H1 (cell line): ENCODE measurements around the gene RSAD1. TPM values are rescaled to one million over a fixed set of nuclear protein-coding genes. Genes with fewer than 3 reads are reported as not detected.

Experiments
- CTCF ChIA-PET: fragments of 300-600 bp; sonication (Branson Sonifier 250); formaldehyde crosslinking; loops from one replicate; lab custom pipeline; 2021; ENCODE audit not compliant: partially characterized antibody; lab: Charles Lee
- POLR2A ChIA-PET: fragments of 300-600 bp; sonication (Branson Sonifier 250); formaldehyde crosslinking; loops from one replicate; lab custom pipeline; 2021; ENCODE audit warnings: inconsistent platforms; ENCODE audit not compliant: partially characterized antibody; lab: Charles Lee
- DNase-seq, 2 experiments: peaks; one replicate each; pipeline versions ENCODE4 v3.0.0 to v3.0.0-alpha.2; 2010 to 2022; ENCODE audit warnings: low spot score in 2 of 2, low read depth in 1 of 2, mixed read lengths in 1 of 2
- FAIRE-seq: peaks from 2 replicates; lab custom pipeline; 2011; peaks lifted over from hg19 to GRCh38; lab: Jason Lieb, UNC
- H2AFZ ChIP-seq: 2 replicates; pipeline ENCODE4 v1.8.1; 2012; ENCODE audit warnings: low read length, inconsistent platforms
- H2AK5ac ChIP-seq: 2 replicates; pipeline ENCODE4 v1.6.1; 2013; ENCODE audit warnings: low read depth, low read length
- H2BK120ac ChIP-seq: replicated peaks from 2 replicates; pipeline ENCODE3; 2013; ENCODE audit warnings: low read depth, low read length, inconsistent platforms
- H2BK12ac ChIP-seq: 2 replicates; pipeline ENCODE4 v1.6.1; 2013; ENCODE audit warnings: low read depth, low read length
- H2BK15ac ChIP-seq: 2 replicates; pipeline ENCODE4 v1.6.1; 2013; ENCODE audit warnings: low read length
- H2BK20ac ChIP-seq: 2 replicates; pipeline ENCODE4 v1.6.1; 2013; ENCODE audit warnings: low read length
- H2BK5ac ChIP-seq: 2 replicates; pipeline ENCODE4 v1.6.1; 2013; ENCODE audit warnings: low read depth, low read length
- H3K14ac ChIP-seq: 2 replicates; pipeline ENCODE4 v1.6.1; 2013; ENCODE audit warnings: inconsistent platforms; ENCODE audit not compliant: insufficient read length
- H3K18ac ChIP-seq: 2 replicates; pipeline ENCODE4 v1.6.1; 2013; ENCODE audit warnings: low read length; ENCODE audit errors: extremely low read depth
- H3K23ac ChIP-seq: 2 replicates; pipeline ENCODE4 v1.6.1; 2013; ENCODE audit warnings: inconsistent platforms; ENCODE audit not compliant: insufficient read length
- H3K23me2 ChIP-seq: 2 replicates; pipeline ENCODE4 v1.6.1; 2013; ENCODE audit warnings: low read depth, low read length
- H3K27ac ChIP-seq: 2 replicates; pipeline ENCODE4 v1.6.1; 2011; ENCODE audit warnings: low read depth, low read length, inconsistent platforms
- H3K27me3 ChIP-seq, 4 experiments: replicated peaks in 1 of 4; 1 replicate in 1 of 4; 2 replicates in 3 of 4; pipeline versions ENCODE4 v1.6.1 to v1.8.1; 2011 to 2013; ENCODE audit warnings: low read length in 3 of 4, mild to moderate bottlenecking in 3 of 4, inconsistent platforms in 2 of 4, mixed read lengths in 2 of 4, moderate library complexity in 1 of 4; ENCODE audit not compliant: control insufficient read depth in 3 of 4, insufficient read depth in 3 of 4; ENCODE audit errors: extremely low read depth in 1 of 4
- H3K36me3 ChIP-seq, 4 experiments: 2 replicates each; pipeline versions ENCODE4 v1.6.1 to v1.8.1; 2011 to 2013; ENCODE audit warnings: mild to moderate bottlenecking in 4 of 4, low read length in 3 of 4, moderate library complexity in 2 of 4, control low read depth in 1 of 4, inconsistent platforms in 1 of 4; ENCODE audit not compliant: insufficient read depth in 4 of 4, control insufficient read depth in 2 of 4
- H3K4ac ChIP-seq: replicated peaks from 2 replicates; pipeline ENCODE3; 2013; ENCODE audit warnings: low read length, low read depth, mixed read lengths, inconsistent platforms; ENCODE audit not compliant: insufficient read length
- H3K4me1 ChIP-seq, 4 experiments: replicated peaks in 1 of 4; 1 replicate in 1 of 4; 2 replicates in 3 of 4; pipeline versions ENCODE4 v1.6.1 to v1.8.1; 2011 to 2013; ENCODE audit warnings: low read length in 3 of 4, inconsistent platforms in 2 of 4, mixed read lengths in 1 of 4; ENCODE audit not compliant: insufficient read depth in 4 of 4, control insufficient read depth in 3 of 4
- H3K4me2 ChIP-seq, 2 experiments: 2 replicates each; pipeline versions ENCODE4 v1.6.1 to v1.8.1; 2011 to 2013; ENCODE audit warnings: low read depth in 2 of 2, low read length in 2 of 2, control low read depth in 1 of 2, inconsistent platforms in 1 of 2, mild to moderate bottlenecking in 1 of 2; ENCODE audit not compliant: insufficient read depth in 1 of 2
- H3K4me3 ChIP-seq, 4 experiments: fragments of 200-600, 300-600 bp in 1 of 4; sonication (generic), shearing (Covaris generic), sonication (Bioruptor Twin) in 1 of 4; 2 replicates each; pipeline versions ENCODE4 v1.5.1 to v1.8.1; 2011 to 2016; ENCODE audit warnings: low read length in 4 of 4, low read depth in 3 of 4, control low read depth in 2 of 4, inconsistent platforms in 2 of 4, mild to moderate bottlenecking in 2 of 4, mixed read lengths in 1 of 4, moderate library complexity in 1 of 4; ENCODE audit not compliant: insufficient read depth in 2 of 4; ENCODE audit errors: extremely low read depth in 1 of 4
- H3K56ac ChIP-seq: replicated peaks from 2 replicates; pipeline ENCODE3; 2013; ENCODE audit warnings: low read depth, mild to moderate bottlenecking, mixed read lengths, low read length, inconsistent platforms; ENCODE audit not compliant: insufficient read length
- H3K79me1 ChIP-seq: 2 replicates; pipeline ENCODE4 v1.6.1; 2013; ENCODE audit warnings: low read depth, low read length, control low read depth
- H3K79me2 ChIP-seq, 2 experiments: 2 replicates each; pipeline versions ENCODE4 v1.6.1 to v1.8.1; 2012 to 2013; ENCODE audit warnings: low read length in 2 of 2, mild to moderate bottlenecking in 2 of 2, inconsistent platforms in 1 of 2; ENCODE audit not compliant: insufficient read depth in 2 of 2, control insufficient read depth in 1 of 2
- H3K9ac ChIP-seq, 4 experiments: replicated peaks in 1 of 4; 1 replicate in 1 of 4; 2 replicates in 3 of 4; pipeline versions ENCODE4 v1.6.1 to v1.8.1; 2011 to 2013; ENCODE audit warnings: low read depth in 3 of 4, low read length in 3 of 4, control low read depth in 2 of 4, mild to moderate bottlenecking in 2 of 4, moderate library complexity in 2 of 4, inconsistent platforms in 1 of 4; ENCODE audit errors: extremely low read depth in 1 of 4
- H3K9me3 ChIP-seq, 2 experiments: 2 replicates each; pipeline versions ENCODE4 v1.6.1 to v1.8.1; 2012 to 2013; ENCODE audit warnings: mild to moderate bottlenecking in 2 of 2, moderate library complexity in 2 of 2, control low read depth in 1 of 2, inconsistent platforms in 1 of 2, low read depth in 1 of 2, low read length in 1 of 2, mixed read lengths in 1 of 2; ENCODE audit not compliant: insufficient read depth in 2 of 2
- H4K20me1 ChIP-seq, 2 experiments: replicated peaks in 1 of 2; 2 replicates each; pipeline versions ENCODE3 to v1.8.1; 2011 to 2013; ENCODE audit warnings: inconsistent platforms in 2 of 2, low read length in 2 of 2, mild to moderate bottlenecking in 1 of 2; ENCODE audit not compliant: insufficient read depth in 2 of 2, control insufficient read depth in 1 of 2
- H4K5ac ChIP-seq: 2 replicates; pipeline ENCODE4 v1.6.1; 2013; ENCODE audit warnings: low read length, low read depth, mixed read lengths, inconsistent platforms; ENCODE audit not compliant: insufficient read length
- H4K8ac ChIP-seq: 2 replicates; pipeline ENCODE4 v1.8.0; 2013; ENCODE audit warnings: mild to moderate bottlenecking, moderate library complexity, low read length, inconsistent platforms; ENCODE audit not compliant: insufficient read depth; ENCODE audit errors: extremely low read depth
- H4K91ac ChIP-seq: replicated peaks from 2 replicates; pipeline ENCODE3; 2013; ENCODE audit warnings: low read length, mixed read lengths, inconsistent platforms; ENCODE audit not compliant: insufficient read length
- CEBPB ChIP-seq: IDR thresholded peaks from 2 replicates; pipeline ENCODE4 v1.6.1; 2012; ENCODE audit warnings: low read depth, low read length
- JUN ChIP-seq: IDR thresholded peaks from 2 replicates; pipeline ENCODE4 v1.6.1; 2011; ENCODE audit warnings: low read depth, mild to moderate bottlenecking, improper control_type of control experiment, low read length
- KDM1A ChIP-seq: fragments of 200-600, 300-600 bp; sonication (generic); IDR thresholded peaks from 2 replicates; pipeline ENCODE4 v1.7.1; 2016; ENCODE audit warnings: mild to moderate bottlenecking, low read length, borderline replicate concordance
- NRF1 ChIP-seq: IDR thresholded peaks from 2 replicates; pipeline ENCODE4 v1.6.1; 2011; ENCODE audit warnings: mild to moderate bottlenecking, low read depth, low read length, improper control_type of control experiment
- POLR2AphosphoS5 ChIP-seq: IDR thresholded peaks from 2 replicates; pipeline ENCODE4 v1.6.1; 2011; ENCODE audit warnings: low read depth, low read length
- SP4 ChIP-seq: IDR thresholded peaks from 2 replicates; pipeline ENCODE4 v1.6.1; 2012; ENCODE audit warnings: low read length, inconsistent platforms
- polyA plus RNA-seq, 7 experiments: library from polyadenylated mRNA; depleted of rRNA in 3 of 7; stranded (reverse) in 5 of 7; unstranded in 2 of 7; fragments of >200 nt in 5 of 7; fragments of 200-250 nt in 2 of 7; gene quantifications; 1 replicate in 5 of 7; 2 replicates in 1 of 7; 4 replicates in 1 of 7; pipeline versions ENCODE4 v1.2.1 to v1.2.3, GENCODE V29; 2011 to 2013; ENCODE audit warnings: missing spikeins in 2 of 7, mixed read lengths in 2 of 7
- total RNA-seq: library from RNA; stranded (reverse); fragmentation: NEBNext Ultra II Directional; extraction: Animal tissue kit (Norgen Biotek cat#: 25700); gene quantifications from 2 replicates; pipeline ENCODE4 v1.2.1, GENCODE V29; 2021

The RSAD1 gene
- total and polyA plus RNA-seq, 2 of the 8 experiments (the other 6 are each of a cell fraction or from before 2014, with no cell fraction given) = 17.9 to 33.5 TPM

DNA sequence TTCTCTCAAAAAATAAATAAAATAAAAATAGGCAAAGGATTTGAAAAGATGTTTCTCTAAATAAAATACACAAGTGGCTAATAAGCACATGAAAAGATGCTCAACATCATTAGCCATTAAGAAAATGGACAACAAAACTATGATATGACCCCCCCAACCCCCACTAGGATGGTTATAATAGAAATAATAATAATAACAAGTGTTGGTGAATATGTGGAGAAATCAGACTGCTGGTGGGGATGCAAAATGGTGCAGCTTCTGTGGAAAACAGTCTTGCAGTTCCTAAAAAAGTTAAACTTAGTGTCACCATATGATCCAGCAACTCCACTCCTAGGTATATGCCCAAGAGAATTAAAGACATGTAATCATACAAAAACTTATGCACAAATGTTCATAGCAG, 20.6 kb downstream of the RSAD1 start:
- Histone ChIP-seq H4K5ac (no peak overlapping the region), H3K23ac (no peak overlapping the region), H3K18ac (no peak overlapping the region), H3K4me1 (peaks cover 4 to 8% (median 5%) of the 10 kb centered on the region in 4 experiments; a peak in 6 of 7 replicates), H3K4me2 (no peak overlapping the region), H2BK20ac (no peak overlapping the region)
- TF ChIP-seq NRF1 = no peak
- no peak for TF ChIP-seq JUN
- no peak for TF ChIP-seq SP4
- no peak for TF ChIP-seq POLR2AphosphoS5
- no peak for TF ChIP-seq CEBPB
- no peak for TF ChIP-seq KDM1A
- TF ChIP-seq, all 59 proteins: peak for 0
- Histone ChIP-seq H3K9me3 (no peaks in the 10 kb centered on the region), H3K56ac (no peak overlapping the region), H3K4ac (no peak overlapping the region), H3K79me2 (no peaks in the 10 kb centered on the region), H3K9ac (no peak overlapping the region), H4K8ac (no peak overlapping the region), H2AK5ac (no peak overlapping the region), H3K36me3 (no peaks in the 10 kb centered on the region), H3K79me1 (no peaks in the 10 kb centered on the region), H4K91ac (no peak overlapping the region), H2AFZ (no peak overlapping the region), H3K14ac (no peak overlapping the region), H2BK15ac (no peak overlapping the region), H2BK5ac (no peak overlapping the region), H2BK120ac (no peak overlapping the region), H3K23me2 (no peaks in the 10 kb centered on the region), H3K27me3 (no peaks in the 10 kb centered on the region), H2BK12ac (no peak overlapping the region), H3K4me3 (no peak overlapping the region), H3K27ac (no peak overlapping the region), H4K20me1 (no peaks in the 10 kb centered on the region)
- DNase-seq (no peak), FAIRE-seq (no peak)
- ChIA-PET CTCF (interaction anchor here (0.7 kb wide), 1 partner anchor 15 kb away, joined by 3 read pairs; no protein-coding TSS in a partner anchor), POLR2A (interaction anchor here (0.6 kb wide), 1 partner anchor 134 kb away, joined by 3 read pairs; no protein-coding TSS in a partner anchor)
